ENCODE data around the gene AKAP7. TPM values are rescaled to one million over a fixed set of nuclear protein-coding genes. Genes with fewer than 3 reads are reported as not detected.

AKAP7 gene
- total RNA-seq, 2 donors from 2014 or later, result 15.3 to 60.1 TPM

DNA sequence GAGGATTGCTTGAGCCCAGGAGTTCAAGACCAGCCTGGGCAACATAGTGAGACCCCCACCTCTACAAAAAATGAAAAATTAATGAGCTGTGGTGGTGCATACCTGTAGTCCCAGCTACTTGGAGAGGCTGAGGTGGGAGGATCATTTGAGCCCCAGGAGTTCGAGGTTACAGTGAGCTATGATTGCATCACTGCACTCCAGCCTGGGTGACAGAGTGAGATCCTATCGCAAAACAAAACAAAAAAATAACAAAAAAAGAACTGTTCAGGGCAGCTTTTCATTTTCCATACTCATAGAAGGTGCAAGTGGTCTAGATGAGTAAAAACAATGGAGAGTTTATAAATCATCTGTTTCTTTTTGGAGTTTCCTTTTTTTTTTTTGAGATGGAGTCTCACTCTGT lies 21.1 kb downstream of the AKAP7 start:
- no peaks in the 10 kb centered on the region for H3K4me1 ChIP-seq
- H3K27ac ChIP-seq, result no peak overlapping the region
- H3K36me3 ChIP-seq, result no peaks in the 10 kb centered on the region
- intact Hi-C loops (cut with DNase I), result no loop called here
- no peak for DNase-seq
- H3K9ac ChIP-seq (ENCODE audit: low read depth in 2 of 2, low read length in 2 of 2), result no peak overlapping the region
- H3K4me3 ChIP-seq, result no peak overlapping the region
- no peaks in the 10 kb centered on the region for H3K27me3 ChIP-seq
- TF ChIP-seq, protein P1, sequence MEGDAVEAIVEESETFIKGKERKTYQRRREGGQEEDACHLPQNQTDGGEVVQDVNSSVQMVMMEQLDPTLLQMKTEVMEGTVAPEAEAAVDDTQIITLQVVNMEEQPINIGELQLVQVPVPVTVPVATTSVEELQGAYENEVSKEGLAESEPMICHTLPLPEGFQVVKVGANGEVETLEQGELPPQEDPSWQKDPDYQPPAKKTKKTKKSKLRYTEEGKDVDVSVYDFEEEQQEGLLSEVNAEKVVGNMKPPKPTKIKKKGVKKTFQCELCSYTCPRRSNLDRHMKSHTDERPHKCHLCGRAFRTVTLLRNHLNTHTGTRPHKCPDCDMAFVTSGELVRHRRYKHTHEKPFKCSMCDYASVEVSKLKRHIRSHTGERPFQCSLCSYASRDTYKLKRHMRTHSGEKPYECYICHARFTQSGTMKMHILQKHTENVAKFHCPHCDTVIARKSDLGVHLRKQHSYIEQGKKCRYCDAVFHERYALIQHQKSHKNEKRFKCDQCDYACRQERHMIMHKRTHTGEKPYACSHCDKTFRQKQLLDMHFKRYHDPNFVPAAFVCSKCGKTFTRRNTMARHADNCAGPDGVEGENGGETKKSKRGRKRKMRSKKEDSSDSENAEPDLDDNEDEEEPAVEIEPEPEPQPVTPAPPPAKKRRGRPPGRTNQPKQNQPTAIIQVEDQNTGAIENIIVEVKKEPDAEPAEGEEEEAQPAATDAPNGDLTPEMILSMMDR (IDR thresholded peaks at IDR 0.05), result no peak
- no peaks in the 10 kb centered on the region for H3K9me3 ChIP-seq

DNA sequence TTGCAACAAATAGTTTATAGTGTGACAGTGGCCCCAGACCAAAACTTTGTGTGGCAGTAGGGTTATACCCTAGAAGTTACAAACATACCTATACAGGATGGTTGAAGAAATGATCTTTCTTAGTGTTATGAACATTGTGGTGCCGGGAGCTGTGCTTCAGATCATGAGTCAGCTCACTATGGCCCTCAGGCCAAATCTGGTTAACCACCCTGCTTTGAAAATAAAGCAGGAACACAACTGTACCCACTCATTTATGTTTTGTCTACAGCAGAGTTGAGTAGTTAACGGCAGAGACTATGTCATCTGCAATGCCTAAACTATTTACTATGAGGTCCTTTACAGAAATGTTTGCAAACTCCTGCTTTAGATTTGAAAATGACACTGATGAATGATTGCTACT lies 24.3 kb downstream of the AKAP7 start:
- TF ChIP-seq, protein P1 (IDR thresholded peaks at IDR 0.05), result no peak
- no peaks in the 10 kb centered on the region for H3K9me3 ChIP-seq
- H3K4me1 ChIP-seq, result no peaks in the 10 kb centered on the region
- DNase-seq, result no peak
- no peaks in the 10 kb centered on the region for H3K36me3 ChIP-seq
- intact Hi-C loops (cut with DNase I), result no loop called here
- no peaks in the 10 kb centered on the region for H3K27me3 ChIP-seq
- H3K4me3 ChIP-seq, result no peak overlapping the region
- no peak overlapping the region for H3K9ac ChIP-seq (ENCODE audit: low read depth in 2 of 2, low read length in 2 of 2)
- no peak overlapping the region for H3K27ac ChIP-seq

DNA sequence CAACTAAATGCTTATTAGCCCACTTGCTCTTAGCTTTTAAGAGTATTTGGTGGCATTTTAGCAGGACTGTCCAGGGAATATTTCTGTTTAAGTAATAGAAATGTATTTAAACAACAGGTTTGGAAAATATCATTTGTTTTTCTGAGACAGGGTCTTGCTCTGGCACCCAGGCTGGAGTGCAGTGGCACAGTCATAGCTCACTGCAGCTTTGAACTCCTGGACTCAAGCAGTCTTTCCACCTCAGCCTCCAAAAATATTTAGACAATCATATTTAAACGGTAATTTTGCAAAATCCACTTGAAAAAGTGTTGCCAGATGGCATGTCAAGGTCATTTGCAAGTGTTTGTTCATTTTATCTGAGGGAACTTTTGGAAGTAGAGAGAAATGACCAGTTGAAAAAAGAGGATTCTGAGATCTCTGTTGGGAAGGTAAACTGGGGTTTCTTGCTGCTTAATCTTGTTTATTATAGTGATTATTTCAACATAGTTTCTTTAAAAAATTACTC lies 25.0 kb downstream of the AKAP7 start:
- H3K4me3 ChIP-seq, result no peak overlapping the region
- H3K9ac ChIP-seq (ENCODE audit: low read depth in 2 of 2, low read length in 2 of 2), result no peak overlapping the region
- H3K27ac ChIP-seq, result no peak overlapping the region

GRCh38 chr6:131161987-131162386 lies 26.7 kb downstream of the AKAP7 start:
- no peaks in the 10 kb centered on the region for H3K27me3 ChIP-seq
- TF ChIP-seq, protein P1 (IDR thresholded peaks at IDR 0.05), result no peak
- no peaks in the 10 kb centered on the region for H3K36me3 ChIP-seq
- no peak overlapping the region for H3K9ac ChIP-seq (ENCODE audit: low read depth in 2 of 2, low read length in 2 of 2)
- no peaks in the 10 kb centered on the region for H3K9me3 ChIP-seq
- no peak overlapping the region for H3K27ac ChIP-seq
- no peak for DNase-seq
- no peak overlapping the region for H3K4me3 ChIP-seq
- no peaks in the 10 kb centered on the region for H3K4me1 ChIP-seq
- intact Hi-C loops (cut with DNase I), result no loop called here

More for the DNA sequence above, 25.0 kb downstream of the AKAP7 start:
- H3K4me1 ChIP-seq, result no peaks in the 10 kb centered on the region
- intact Hi-C loops (cut with DNase I), result no loop called here
- no peaks in the 10 kb centered on the region for H3K36me3 ChIP-seq
- DNase-seq, result no peak
- TF ChIP-seq, protein P1 (IDR thresholded peaks at IDR 0.05), result no peak
- no peaks in the 10 kb centered on the region for H3K9me3 ChIP-seq
- no peaks in the 10 kb centered on the region for H3K27me3 ChIP-seq

GRCh38 chr6:131163886-131164285 lies 28.6 kb downstream of the AKAP7 start:
- Histone ChIP-seq H3K4me1 (no peaks in the 10 kb centered on the region), H3K4me3 (no peak overlapping the region), H3K27me3 (no peaks in the 10 kb centered on the region), H3K9me3 (no peaks in the 10 kb centered on the region), H3K27ac (no peak overlapping the region), H3K36me3 (no peaks in the 10 kb centered on the region), H3K9ac (ENCODE audit: low read depth in 2 of 2, low read length in 2 of 2) (no peak overlapping the region)
- DNase-seq, result no peak
- TF ChIP-seq, protein P1 (IDR thresholded peaks at IDR 0.05), result no peak
- intact Hi-C loops (cut with DNase I), result no loop called here
